ENCODE data around the gene BTRC.

The BTRC gene

DNA sequence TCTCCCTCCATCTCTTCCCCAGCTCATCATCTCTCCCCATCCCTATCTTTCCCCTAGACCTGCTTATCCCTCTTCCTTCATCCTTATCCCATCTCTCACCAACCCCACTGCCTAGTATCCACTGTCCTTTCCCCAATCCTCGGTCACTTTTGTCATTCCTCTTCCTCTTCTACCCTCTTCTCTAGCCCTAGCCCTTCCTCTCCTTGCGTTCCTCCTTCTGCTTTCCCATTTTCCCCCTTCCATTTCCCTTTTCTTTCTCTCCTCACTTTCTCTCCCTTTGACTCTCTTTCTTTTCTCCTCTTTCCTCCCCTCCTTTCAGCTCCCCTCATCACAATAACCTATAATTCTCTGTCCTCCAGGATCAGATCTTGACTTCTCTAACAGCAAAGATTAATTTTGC is 150.5 kb downstream of the BTRC start:
- Histone ChIP-seq H3K9me2 (replicated peaks; ENCODE audit: insufficient read depth, low read length) (no peaks in the 10 kb centered on the region), H3K79me2 (ENCODE audit: insufficient read depth, low read length) (no peaks in the 10 kb centered on the region), H3K4me3 (ENCODE audit: insufficient read depth, low read length, poor library complexity, severe bottlenecking) (no peak overlapping the region), H3K9ac (ENCODE audit: low read length) (no peak overlapping the region), H3F3A (ENCODE audit: insufficient read depth) (no peaks in the 10 kb centered on the region), H3K4me2 (ENCODE audit: low read depth, low read length, poor library complexity, severe bottlenecking) (no peak overlapping the region), H3K9me3 (ENCODE audit: insufficient read depth, low read length) (no peaks in the 10 kb centered on the region), H4K20me1 (ENCODE audit: low read depth, low read length) (no peaks in the 10 kb centered on the region; the same call in 1 of the 2 replicates), H3K27me3 (ENCODE audit: low read length) (no peaks in the 10 kb centered on the region), H3K27ac (ENCODE audit: low read depth, low read length) (no peak overlapping the region), H3K36me3 (ENCODE audit: low read length) (no peaks in the 10 kb centered on the region), H2AFZ (ENCODE audit: low read depth, low read length, severe bottlenecking) (no peak overlapping the region)
- no peak for TF ChIP-seq EZH2phosphoT487 (conservative IDR thresholded peaks at IDR 0.05; ENCODE audit: low read length)
- TF ChIP-seq, protein P1, sequence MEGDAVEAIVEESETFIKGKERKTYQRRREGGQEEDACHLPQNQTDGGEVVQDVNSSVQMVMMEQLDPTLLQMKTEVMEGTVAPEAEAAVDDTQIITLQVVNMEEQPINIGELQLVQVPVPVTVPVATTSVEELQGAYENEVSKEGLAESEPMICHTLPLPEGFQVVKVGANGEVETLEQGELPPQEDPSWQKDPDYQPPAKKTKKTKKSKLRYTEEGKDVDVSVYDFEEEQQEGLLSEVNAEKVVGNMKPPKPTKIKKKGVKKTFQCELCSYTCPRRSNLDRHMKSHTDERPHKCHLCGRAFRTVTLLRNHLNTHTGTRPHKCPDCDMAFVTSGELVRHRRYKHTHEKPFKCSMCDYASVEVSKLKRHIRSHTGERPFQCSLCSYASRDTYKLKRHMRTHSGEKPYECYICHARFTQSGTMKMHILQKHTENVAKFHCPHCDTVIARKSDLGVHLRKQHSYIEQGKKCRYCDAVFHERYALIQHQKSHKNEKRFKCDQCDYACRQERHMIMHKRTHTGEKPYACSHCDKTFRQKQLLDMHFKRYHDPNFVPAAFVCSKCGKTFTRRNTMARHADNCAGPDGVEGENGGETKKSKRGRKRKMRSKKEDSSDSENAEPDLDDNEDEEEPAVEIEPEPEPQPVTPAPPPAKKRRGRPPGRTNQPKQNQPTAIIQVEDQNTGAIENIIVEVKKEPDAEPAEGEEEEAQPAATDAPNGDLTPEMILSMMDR (IDR thresholded peaks at IDR 0.05; ENCODE audit: insufficient read depth, low read length, poor library complexity, severe bottlenecking) = no peak

DNA sequence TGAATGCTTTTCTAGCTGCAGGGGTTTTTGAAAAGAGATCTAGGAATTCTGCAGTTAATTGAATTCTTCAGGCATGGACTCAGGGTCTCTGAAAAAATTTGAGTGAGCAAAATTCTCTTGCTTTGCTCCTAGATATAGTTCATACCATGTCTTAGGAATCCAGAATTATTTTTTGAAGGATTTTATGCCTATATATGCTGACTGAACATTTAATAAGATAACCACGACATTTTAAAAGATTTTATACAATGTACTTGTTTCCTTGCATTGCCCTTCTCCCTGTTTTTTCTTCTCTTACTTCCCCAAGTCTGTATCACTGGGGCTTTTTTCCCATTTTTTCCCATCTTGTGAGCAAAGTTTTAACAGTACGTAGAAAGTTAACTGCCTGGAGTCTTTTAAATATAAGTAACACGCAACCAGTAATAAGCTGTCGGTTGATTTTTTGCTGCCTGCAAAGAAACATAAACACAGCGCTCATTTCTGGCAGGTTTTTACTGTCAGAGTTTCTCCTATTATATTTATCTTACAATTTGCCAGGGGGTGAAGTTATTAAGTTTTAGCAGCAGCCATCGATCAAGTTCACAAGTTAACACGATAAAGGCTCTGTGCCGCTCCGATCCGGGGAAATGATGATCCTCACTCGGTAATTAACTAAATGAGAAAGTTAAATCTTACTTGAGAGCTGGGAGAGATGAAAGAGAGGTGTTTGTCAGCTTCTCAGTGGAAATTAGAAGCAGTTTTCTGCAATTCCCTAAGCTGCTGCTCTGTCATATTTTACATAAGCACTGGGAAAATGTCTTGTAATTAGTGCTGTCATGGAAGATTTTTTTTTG is 153.1 kb downstream of the BTRC start:
- H2AFZ ChIP-seq (ENCODE audit: low read depth, low read length, severe bottlenecking) = no peak overlapping the region
- no peak overlapping the region for H3K4me3 ChIP-seq (ENCODE audit: insufficient read depth, low read length, poor library complexity, severe bottlenecking)
- H3K9me3 ChIP-seq (ENCODE audit: insufficient read depth, low read length) = no peaks in the 10 kb centered on the region
- H3K4me2 ChIP-seq (ENCODE audit: low read depth, low read length, poor library complexity, severe bottlenecking) = no peak overlapping the region
- H3K9ac ChIP-seq (ENCODE audit: low read length) = no peak overlapping the region
- no peak overlapping the region for H3K27ac ChIP-seq (ENCODE audit: low read depth, low read length)
- H3K9me2 ChIP-seq (replicated peaks; ENCODE audit: insufficient read depth, low read length) = no peaks in the 10 kb centered on the region
- no peaks in the 10 kb centered on the region for H4K20me1 ChIP-seq (ENCODE audit: low read depth, low read length)
- H3K36me3 ChIP-seq (ENCODE audit: low read length) = no peaks in the 10 kb centered on the region
- TF ChIP-seq, protein P1 (IDR thresholded peaks at IDR 0.05; ENCODE audit: insufficient read depth, low read length, poor library complexity, severe bottlenecking) = no peak
- TF ChIP-seq EZH2phosphoT487 (conservative IDR thresholded peaks at IDR 0.05; ENCODE audit: low read length) = no peak
- H3K27me3 ChIP-seq (ENCODE audit: low read length) = no peaks in the 10 kb centered on the region
- H3F3A ChIP-seq (ENCODE audit: insufficient read depth) = no peaks in the 10 kb centered on the region
- H3K79me2 ChIP-seq (ENCODE audit: insufficient read depth, low read length) = no peaks in the 10 kb centered on the region

DNA sequence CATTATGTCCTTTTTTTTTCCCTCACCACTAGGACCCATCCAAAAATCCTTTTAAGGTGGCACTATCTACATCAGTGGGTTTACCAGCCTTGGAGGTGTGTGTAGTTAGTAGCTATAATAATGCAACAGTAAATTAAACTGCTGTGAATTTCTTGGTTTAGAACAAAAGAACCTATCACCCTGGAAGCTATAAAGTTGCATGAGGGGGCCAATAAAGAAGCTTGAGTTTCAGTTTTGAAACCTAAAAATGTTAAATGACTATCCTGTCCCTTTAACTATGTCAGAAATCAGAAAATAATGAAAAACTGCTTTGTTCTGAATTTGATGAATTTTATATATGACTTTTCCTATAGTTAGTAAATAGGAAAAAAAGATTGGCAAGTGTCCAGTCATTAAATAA is 153.9 kb downstream of the BTRC start:
- TF ChIP-seq EZH2phosphoT487 (conservative IDR thresholded peaks at IDR 0.05; ENCODE audit: low read length) = no peak
- TF ChIP-seq, protein P1 (IDR thresholded peaks at IDR 0.05; ENCODE audit: insufficient read depth, low read length, poor library complexity, severe bottlenecking) = no peak
- Histone ChIP-seq H3K9ac (ENCODE audit: low read length) (no peak overlapping the region), H2AFZ (ENCODE audit: low read depth, low read length, severe bottlenecking) (no peak overlapping the region), H4K20me1 (ENCODE audit: low read depth, low read length) (no peaks in the 10 kb centered on the region), H3K4me3 (ENCODE audit: insufficient read depth, low read length, poor library complexity, severe bottlenecking) (no peak overlapping the region), H3K27ac (ENCODE audit: low read depth, low read length) (no peak overlapping the region), H3K79me2 (ENCODE audit: insufficient read depth, low read length) (no peaks in the 10 kb centered on the region), H3K27me3 (ENCODE audit: low read length) (no peaks in the 10 kb centered on the region), H3F3A (ENCODE audit: insufficient read depth) (no peaks in the 10 kb centered on the region), H3K4me2 (ENCODE audit: low read depth, low read length, poor library complexity, severe bottlenecking) (no peak overlapping the region), H3K9me2 (replicated peaks; ENCODE audit: insufficient read depth, low read length) (no peaks in the 10 kb centered on the region), H3K36me3 (ENCODE audit: low read length) (no peaks in the 10 kb centered on the region), H3K9me3 (ENCODE audit: insufficient read depth, low read length) (no peaks in the 10 kb centered on the region)
